Gastrocnemius medialis (tissue), 4 donors: ENCODE results near the gene SERTM2.

Source experiments
- CTCF ChIP-seq, 5 experiments: fragments of 450-650 bp in 3 of 5; fragments of 200-600 bp in 2 of 5; sonication (generic) in 2 of 5; IDR thresholded peaks in 4 of 5; conservative IDR thresholded peaks in 1 of 5; 1 replicate in 4 of 5; 2 replicates in 1 of 5; pipeline ENCODE4 v1.5.1; 2016 to 2019; ENCODE audit warnings: antibody characterized with exemption in 5 of 5, mild to moderate bottlenecking in 3 of 5, moderate library complexity in 3 of 5
- POLR2A ChIP-seq, 2 donors: fragments of 450-650 bp; IDR thresholded peaks; one replicate each; pipeline ENCODE4 v1.6.1; 2017; ENCODE audit warnings: antibody characterized with exemption in 2 of 2, mild to moderate bottlenecking in 2 of 2, moderate library complexity in 2 of 2

DNA sequence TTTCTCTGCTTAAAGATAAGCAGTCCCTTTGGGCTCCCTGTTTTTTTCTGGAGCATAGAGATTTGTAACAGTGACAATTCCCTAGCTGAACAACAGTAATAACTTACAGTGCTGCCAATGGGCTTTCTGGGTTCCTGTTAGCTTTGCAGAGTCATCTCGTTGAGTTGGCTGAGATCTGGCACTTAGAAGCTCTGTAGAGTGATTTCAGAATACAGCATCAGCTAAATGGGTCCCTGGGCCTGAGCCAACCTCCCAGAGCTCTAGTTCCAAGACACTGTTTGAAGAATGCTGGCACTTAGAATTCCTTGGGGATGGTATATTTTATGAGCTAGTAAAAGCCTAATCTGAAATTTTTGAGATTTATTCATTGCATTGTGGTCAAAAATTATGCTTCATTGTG, 43.5 kb upstream of the SERTM2 start:
- TF ChIP-seq CTCF (IDR thresholded peaks at IDR 0.05 in 4 of 5, conservative IDR thresholded peaks at IDR 0.05 in 1 of 5) (no peak), POLR2A (IDR thresholded peaks at IDR 0.05) (no peak)
